ENCODE data around the gene RAB11FIP5.
"Not testable (repeated sequence)": the region's sequence is repeated elsewhere in the genome, so short reads cannot be mapped to it uniquely, and the experiment has no call there.

GRCh38 chr2:73093601-73094218, 19.0 kb downstream of the RAB11FIP5 start:
- TF ChIP-seq, protein P1, sequence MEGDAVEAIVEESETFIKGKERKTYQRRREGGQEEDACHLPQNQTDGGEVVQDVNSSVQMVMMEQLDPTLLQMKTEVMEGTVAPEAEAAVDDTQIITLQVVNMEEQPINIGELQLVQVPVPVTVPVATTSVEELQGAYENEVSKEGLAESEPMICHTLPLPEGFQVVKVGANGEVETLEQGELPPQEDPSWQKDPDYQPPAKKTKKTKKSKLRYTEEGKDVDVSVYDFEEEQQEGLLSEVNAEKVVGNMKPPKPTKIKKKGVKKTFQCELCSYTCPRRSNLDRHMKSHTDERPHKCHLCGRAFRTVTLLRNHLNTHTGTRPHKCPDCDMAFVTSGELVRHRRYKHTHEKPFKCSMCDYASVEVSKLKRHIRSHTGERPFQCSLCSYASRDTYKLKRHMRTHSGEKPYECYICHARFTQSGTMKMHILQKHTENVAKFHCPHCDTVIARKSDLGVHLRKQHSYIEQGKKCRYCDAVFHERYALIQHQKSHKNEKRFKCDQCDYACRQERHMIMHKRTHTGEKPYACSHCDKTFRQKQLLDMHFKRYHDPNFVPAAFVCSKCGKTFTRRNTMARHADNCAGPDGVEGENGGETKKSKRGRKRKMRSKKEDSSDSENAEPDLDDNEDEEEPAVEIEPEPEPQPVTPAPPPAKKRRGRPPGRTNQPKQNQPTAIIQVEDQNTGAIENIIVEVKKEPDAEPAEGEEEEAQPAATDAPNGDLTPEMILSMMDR (IDR thresholded peaks at IDR 0.05) = not testable (repeated sequence)
- TF ChIP-seq POLR2A, EP300 (IDR thresholded peaks at IDR 0.05): not testable (repeated sequence)
